ENCODE results near the gene DNAJB6. TPM values are rescaled to one million over a fixed set of nuclear protein-coding genes. Genes with fewer than 3 reads are reported as not detected.

DNAJB6 gene
- total RNA-seq, 1 experiment from 2014 or later = 178 TPM

Other genes with a start within 250 kb of the DNAJB6 start
- 85.8 and 134 TPM in 2 replicates for gene UBE3C, start 198.1 kb upstream of the DNAJB6 start, total RNA-seq (2014; rRNA removed; shearing (Covaris generic))